Fibroblast of skin of scalp (primary cell): Measurements from ENCODE around the gene EIF3B.
A peak's percentile ranks its signal among the peaks of the same experiment; 100 is the strongest.
"Not testable (repeated sequence)": the region's sequence is repeated elsewhere in the genome, so short reads cannot be mapped to it uniquely, and the experiment has no call there.

Experiments used
- DNase-seq: peaks from one replicate; pipeline ENCODE4 v3.0.0-alpha.2; 2013

EIF3B gene

DNA sequence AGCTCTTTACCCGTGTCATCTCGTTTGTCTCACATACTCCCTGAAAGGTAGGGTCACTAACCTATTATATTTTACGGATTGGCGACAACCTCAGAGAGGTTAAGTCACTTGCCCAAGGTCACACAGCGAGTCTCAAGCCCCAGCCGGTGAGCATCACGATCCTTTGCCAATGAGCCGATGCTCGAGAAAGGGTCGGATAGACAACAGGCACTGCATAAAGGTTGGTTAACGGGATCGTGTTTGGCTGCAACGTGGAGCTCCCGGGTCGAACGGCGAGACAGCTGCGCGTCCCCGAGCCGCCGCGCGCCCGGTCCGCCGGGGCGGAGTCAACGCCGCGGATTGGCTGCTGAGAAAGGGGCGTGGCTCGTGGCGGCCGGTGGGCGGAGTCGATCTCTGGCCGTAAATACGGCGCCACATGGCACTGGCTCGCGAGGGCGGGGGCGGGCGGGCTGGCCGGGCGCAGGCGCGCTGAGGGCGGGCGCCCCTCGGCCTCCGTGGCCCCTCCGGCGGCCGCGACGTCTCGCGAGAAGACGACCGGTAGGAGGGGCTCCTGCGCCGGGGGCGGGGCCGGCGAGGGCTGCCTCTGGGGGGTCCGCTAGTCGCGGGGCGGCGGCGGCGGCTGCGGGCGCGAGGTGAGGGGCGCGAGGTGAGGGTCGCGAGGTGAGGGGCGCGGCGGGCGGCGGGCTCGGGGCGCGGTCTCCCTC, 48.5 kb downstream of the EIF3B start, which contains the start of gene CHST12:
Gene CHST12, plus strand, starts transcription at position 598 of the 704 bp plus-strand sequence. CDS start 29,029 bp downstream, outside the sequence.
- DNase-seq: peak; percentile 95

DNA sequence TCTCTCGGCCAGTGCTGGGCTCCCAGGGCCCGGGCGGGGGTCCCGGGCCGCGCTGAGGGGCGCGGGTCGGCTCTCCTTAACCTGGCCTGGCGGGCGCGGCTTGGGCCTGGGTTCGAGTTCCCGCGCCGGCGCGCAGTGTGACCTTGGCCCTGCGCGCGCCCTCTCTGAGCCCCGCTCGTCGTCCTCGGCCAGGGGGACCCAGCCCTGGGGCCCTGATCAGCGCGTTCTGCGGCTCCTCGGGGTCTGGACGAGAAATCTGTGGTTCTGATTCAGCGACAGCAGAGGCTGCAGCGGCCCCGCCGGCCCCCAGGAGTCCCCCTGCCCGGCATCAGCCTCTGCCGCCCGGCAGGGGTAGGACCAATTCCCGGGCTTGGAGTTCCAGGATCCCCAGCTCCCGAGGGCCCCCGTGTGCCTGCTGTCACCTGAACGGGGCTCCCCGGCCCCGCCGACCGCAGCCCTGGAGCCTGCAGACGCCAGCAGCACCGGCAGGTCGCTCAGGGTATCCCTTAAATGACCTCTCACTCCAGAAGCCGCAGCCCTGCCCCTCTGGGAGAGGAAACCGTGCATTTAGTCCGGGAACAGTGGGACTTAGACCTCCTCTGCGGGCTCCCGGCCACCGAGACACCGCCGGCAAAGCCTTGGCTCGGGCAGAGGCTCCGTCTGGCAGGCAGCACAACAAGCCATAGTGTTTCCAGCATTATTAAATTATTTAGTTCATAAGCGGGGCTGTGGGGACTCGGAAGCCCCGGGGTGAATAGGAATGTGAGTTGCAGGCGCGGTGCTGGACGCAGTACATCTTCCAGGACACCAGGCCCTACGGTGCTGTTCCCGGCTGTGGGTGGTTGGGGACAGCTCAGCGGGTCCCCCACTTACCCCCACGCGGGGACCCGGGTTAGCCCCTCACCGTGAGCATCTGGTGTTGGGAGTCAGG, 49.4 kb downstream of the EIF3B start:
- peak; percentile 42 for DNase-seq

DNA sequence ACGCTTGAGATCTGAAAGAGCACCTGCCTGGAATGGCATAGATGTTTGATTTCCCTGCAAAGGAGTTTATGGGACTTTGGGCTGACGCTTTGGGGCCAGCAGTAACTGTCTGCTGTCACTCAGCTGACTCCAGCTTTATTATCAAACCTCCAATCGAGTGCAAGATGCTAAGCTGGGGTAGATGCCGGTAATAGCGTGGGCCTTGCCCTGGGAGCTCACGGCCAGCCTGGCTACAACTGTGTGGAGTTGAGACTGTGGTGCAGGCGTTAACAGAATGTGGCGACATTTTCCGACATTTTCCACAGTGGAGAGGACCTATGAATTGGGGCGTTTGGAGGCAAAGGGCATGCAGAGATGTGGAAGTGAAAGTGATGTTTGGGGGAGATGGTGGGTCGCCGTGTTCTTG, 50.1 kb downstream of the EIF3B start:
- DNase-seq: no peak

DNA sequence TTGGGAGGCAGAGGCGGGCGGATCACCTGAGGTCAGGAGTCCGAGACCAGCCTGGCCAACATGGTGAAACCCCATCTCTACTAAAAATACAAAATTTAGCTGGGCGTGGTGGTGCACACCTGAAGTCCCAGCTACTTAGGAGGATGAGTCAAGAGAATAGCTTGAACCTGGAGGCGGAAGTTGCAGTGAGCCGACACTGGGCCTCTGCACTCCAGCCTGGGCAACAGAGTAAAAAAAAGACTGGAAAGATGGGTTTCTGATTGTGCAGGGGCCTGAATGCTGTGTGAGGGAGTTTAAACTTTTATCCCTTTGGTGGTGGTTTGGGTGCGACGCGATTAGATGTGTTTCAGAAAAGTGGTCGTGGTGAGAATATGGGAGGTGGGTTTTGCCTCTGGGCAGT, 50.6 kb downstream of the EIF3B start:
- no peak for DNase-seq

DNA sequence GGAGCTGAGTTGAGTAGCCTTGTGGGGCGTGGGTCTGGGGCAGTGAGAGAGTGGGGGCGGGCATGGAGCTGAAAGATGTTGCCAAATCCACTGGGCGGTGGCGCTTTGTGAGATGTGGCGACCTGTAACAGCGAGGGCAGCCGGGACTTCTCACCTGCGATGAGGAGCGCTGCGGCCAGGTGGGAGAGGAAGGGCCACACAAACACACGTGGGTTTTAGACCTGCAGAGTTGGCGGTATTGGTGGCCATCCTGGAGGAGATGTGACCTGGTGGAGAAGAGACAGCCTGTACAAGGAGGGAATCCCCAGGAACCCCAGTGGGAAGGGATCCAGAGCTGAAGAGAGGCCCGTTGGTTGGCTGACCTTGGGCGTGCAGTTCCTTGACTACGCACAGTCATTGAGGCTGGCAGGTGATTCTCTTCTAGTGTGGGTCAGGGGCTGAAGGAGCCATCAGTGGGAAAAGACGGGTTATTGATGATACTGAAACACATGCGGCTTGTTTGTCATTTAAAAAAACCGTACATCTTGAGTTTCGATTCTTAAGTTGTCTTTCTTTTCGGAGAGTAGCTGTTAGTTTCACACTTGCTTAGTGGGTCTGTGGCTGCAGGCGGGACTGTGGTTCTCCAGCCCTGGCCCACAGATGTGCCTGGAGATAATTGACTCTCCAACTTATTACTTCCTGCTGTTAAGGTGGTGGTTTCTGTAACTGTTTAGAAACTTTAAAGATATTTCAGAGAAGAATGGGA, 51.1 kb downstream of the EIF3B start:
- no peak for DNase-seq

DNA sequence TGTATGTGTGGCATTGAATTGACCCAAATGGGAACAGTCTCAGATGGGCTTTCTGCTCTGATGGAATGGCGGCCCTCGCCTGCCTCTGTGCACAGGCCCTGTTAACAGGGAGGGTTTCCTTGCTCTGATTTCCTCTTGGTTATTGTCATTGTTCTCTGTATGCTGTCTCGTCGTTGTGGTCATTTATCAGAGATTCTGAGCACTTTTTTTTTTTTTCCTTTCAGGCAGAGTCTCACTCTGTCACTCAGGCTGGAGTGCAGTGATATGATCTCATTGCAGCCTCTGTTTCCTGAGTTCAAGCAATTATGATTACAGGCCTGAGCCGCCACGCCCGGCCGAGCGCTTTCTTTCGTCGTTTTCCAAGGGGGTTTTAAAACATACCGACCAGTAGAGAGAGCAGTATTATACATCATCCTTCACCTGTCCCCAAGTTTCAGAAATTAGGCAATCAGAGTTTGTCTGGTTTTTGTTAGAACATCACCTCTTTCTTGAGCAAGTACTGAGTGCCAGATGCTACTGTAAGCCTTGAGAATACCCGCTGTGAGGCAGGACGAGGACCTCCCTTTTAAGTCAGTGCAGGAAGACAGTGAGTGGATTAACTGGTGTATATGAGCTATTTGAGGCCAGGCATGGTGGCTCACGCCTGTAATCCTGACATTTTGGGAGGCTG, 55.3 kb downstream of the EIF3B start:
- DNase-seq: no peak

DNA sequence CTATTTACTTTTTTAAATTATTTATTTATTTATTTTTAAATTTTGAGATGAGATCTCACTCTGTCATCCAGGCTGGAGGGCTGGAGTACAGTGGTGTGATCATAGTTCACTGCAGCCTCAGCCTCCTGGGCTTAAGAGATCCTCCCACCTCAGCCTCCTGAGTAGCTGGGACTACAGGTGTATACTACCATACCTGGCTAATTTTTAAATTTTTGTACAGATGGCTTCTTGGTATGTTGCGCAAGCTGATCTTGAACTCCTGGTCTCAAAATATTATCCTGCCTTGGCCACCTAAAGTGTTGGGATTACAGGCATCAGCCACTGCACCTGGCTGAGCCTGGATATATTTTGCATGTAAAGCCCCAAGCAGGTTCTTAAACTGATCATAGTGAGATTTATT, 56.4 kb downstream of the EIF3B start:
- no peak for DNase-seq

DNA sequence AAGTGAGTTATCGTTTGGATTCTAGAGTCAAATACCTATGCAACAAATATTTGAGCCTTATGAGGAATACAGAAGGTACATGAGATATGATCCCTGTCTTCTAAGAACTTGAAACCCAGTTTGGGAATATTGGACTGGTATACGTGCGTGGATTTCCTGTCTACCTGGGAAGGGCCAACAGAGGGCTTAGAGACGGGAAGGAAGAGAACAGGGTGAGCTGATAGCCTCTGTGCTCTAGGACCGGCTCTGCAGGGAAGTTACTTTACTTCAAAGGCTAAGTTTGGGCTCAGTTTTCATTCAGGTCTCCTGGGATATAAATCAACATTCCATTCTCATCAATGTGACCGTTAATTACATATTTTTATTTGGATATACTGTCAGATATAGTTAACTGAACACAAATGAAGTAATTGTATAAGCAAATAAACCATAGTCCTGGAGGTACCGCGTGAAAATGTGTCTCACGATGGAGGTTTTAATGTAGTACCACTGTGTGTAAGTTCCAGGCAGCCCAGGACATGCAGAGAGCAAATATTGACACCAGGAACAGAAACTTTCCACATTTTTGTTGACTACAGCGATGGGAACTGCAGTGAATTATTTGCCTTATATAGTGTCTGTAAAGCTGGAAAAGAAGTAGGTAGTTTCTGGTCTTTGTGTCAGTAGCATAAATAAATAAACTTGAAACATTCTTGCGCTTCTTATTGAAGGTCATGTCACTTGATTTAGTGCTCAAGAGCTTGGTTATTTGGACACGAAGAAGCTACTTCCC, 57.4 kb downstream of the EIF3B start:
- no peak for DNase-seq

DNA sequence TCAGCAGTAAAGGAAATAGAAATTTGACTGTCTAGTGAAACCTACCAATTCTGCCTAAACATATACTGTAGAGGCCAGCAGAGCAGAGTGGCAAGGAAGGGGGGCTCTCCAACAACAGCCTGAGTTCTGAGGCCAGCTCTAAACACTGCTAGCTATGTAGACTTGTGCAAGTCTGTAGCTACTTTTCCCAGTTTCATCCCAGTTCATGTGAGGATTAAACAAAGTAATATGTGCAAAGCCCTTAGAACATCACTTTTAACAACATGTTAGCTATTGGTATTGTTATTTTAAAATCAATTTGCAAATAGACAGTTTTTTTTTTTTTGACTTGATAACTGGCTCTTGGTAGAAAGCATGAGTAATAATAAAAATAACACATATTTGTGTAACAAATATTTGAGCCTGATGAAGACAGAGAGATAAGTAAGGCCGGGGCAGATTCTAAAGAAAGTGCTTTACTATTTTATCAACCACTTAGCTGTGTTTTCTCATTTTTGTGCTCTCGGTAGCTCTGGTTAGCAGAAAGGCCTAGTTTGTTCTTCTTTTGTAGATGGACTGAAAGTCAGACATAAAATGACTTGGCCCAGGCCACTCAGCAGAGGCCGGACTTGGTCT, 58.1 kb downstream of the EIF3B start:
- peak; percentile 12 for DNase-seq

DNA sequence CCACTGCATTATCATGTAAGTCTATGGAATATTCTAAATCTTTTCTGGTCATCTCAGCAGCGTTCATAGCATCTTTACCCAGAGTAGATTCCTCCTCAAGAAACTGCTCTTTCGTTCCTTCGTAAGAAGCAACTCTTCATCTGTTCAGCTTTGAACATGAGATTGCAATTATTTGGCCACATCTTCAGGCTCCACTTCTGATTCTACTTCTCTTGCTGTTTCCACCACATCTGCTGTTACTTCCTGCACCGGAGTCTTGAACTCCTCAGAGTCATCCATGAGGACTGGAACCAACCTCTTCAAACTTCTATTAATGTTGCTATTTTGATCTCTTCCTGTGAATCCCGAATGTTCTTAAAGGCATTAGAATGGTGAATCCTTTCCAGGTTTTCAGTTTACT, 61.4 kb downstream of the EIF3B start:
- DNase-seq: no peak

DNA sequence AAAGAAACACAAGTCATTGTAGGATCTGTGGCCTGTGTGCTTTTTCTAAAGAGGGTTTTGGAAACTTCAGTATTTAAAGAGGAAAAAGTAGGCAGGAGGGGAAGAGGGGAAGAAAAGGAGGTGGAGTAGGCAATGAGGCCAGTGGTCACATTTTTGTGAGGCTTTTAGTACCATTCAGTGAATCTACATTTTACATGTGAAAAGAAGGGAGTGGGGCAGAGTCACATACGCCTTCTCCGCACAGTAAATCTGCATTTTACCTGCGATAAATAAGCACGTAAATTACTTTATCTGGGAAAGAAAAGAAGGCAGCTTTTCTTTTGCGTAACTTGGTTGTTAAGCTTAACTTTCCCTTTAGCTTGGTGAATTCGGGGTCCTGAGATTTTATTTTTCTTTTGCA, 62.0 kb downstream of the EIF3B start:
- DNase-seq: no peak

DNA sequence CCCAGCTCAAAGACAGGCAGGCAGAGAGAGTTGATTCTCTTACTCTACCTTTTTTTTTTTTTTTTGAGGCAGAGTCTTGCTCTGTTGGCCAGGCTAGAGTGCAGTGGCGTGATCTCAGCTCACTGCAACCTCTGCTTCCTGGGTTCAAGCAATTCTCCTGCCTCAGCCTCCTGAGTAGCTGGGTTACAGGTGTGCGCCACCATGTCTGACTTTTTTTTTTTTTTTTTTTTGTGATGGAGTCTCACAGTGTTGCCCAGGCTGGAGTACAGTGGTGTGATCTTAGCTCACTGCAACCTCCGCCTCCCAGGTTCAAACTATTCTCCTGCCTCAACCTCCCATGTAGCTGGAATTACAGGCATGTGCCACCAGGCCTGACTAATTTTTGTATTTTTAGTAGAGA, 62.6 kb downstream of the EIF3B start:
- not testable (repeated sequence) for DNase-seq

DNA sequence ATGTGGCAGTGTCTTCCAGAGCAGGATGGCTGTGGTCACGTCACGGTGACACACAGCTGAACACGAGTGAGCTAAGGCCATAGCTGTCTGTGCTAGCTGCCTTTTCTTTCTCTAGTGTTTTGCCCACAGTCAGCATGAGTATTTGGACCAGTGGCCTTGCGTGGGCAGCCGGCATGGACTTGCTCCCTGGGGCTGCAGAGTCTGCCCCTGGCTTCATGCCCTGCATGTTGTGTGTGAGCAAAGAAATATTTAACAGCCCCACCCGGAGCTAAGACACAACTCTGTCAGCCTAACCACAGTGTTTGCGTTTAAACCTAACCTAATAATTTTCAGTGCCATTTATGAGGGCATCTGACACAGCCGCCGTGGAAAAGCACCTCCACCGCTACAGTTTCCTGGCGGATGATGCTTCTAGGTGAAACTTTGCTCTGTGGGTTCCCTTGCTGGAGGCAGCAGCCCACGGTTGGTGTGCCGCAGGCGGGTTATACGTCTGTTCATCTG, 63.4 kb downstream of the EIF3B start:
- DNase-seq: peak; percentile 61

DNA sequence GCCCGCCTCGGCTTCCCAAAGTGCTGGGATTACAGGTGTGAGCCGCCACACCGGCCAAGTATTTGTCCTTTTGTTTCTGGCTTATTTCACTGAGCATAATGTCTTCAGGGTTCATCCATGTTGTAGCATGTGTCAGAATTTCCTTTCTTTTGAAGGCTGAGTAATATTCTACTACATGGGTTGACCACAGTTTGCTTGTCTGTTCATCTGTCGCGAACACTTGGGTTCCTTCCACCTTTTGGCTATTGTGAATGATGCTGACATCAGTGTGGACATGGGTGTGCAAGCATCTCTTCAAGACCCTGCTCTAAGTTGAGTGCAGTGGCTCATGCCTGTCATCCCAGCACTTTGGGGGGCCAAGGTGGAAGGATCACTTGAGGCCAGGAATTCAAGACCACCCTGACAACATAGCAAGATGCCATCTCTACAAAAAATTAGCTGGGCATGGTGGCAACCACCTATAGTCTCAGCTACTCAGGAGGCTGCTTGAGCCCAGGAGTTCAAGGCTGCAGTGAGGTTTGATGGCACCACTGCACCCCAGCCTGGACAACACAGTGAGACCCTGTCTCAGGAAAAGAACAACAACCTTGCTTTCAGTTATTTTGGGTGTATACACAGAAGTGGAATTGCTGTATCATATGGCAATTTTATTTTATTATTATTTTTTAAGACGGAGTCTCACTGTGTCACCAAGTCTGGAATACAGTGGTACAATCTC, 65.7 kb downstream of the EIF3B start:
- DNase-seq: no peak

DNA sequence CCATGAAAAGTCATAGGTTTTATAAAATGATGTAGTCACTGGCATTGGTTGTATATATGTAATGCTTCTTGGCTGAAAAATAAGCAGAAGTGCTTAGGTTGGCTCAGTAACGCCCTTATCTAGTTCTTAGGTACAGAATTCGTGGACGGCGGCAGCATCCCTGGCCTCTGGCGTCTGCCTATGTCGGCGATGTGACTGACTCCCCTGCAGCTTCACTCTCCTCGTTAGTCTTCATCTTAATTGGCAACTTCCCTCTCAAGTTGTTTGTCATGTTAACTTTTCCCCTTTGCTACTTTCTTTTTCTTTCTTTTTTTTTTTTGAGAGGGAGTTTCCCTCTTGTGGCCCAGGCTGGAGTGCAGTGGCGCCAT, 67.3 kb downstream of the EIF3B start:
- DNase-seq: no peak

DNA sequence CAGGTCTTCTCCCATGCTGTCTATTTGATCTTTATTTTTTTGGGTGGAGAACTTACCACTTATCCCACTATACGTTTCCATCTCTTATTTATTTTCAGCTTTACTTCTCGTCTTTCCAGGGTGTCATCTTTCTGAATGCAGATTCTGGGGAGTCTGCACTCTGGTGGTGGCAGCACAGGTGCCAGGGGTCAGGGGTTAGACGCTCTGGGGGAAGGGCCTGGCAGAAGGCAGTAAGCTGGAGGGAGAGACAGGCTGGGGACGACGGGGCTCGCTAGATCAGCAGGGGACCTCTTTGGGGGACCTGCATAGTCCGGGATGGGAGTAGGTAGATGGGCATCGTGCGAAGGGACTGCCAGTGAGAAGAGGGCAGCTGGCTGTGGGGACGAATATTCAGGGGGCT, 71.1 kb downstream of the EIF3B start:
- DNase-seq: no peak
